H1 (cell line): ENCODE measurements around the gene DBH. TPM values are rescaled to one million over a fixed set of nuclear protein-coding genes. Genes with fewer than 3 reads are reported as not detected.

Source experiments
- CTCF ChIA-PET: fragments of 300-600 bp; sonication (Branson Sonifier 250); formaldehyde crosslinking; loops from one replicate; lab custom pipeline; 2021; ENCODE audit not compliant: partially characterized antibody; lab: Charles Lee
- POLR2A ChIA-PET: fragments of 300-600 bp; sonication (Branson Sonifier 250); formaldehyde crosslinking; loops from one replicate; lab custom pipeline; 2021; ENCODE audit warnings: inconsistent platforms; ENCODE audit not compliant: partially characterized antibody; lab: Charles Lee
- DNase-seq, 2 experiments: peaks; one replicate each; pipeline versions ENCODE4 v3.0.0 to v3.0.0-alpha.2; 2010 to 2022; ENCODE audit warnings: low spot score in 2 of 2, low read depth in 1 of 2, mixed read lengths in 1 of 2
- FAIRE-seq: peaks from 2 replicates; lab custom pipeline; 2011; peaks lifted over from hg19 to GRCh38; lab: Jason Lieb, UNC
- H2AFZ ChIP-seq: 2 replicates; pipeline ENCODE4 v1.8.1; 2012; ENCODE audit warnings: low read length, inconsistent platforms
- H2AK5ac ChIP-seq: 2 replicates; pipeline ENCODE4 v1.6.1; 2013; ENCODE audit warnings: low read depth, low read length
- H2BK120ac ChIP-seq: replicated peaks from 2 replicates; pipeline ENCODE3; 2013; ENCODE audit warnings: low read depth, low read length, inconsistent platforms
- H2BK12ac ChIP-seq: 2 replicates; pipeline ENCODE4 v1.6.1; 2013; ENCODE audit warnings: low read depth, low read length
- H2BK15ac ChIP-seq: 2 replicates; pipeline ENCODE4 v1.6.1; 2013; ENCODE audit warnings: low read length
- H2BK20ac ChIP-seq: 2 replicates; pipeline ENCODE4 v1.6.1; 2013; ENCODE audit warnings: low read length
- H2BK5ac ChIP-seq: 2 replicates; pipeline ENCODE4 v1.6.1; 2013; ENCODE audit warnings: low read depth, low read length
- H3K14ac ChIP-seq: 2 replicates; pipeline ENCODE4 v1.6.1; 2013; ENCODE audit warnings: inconsistent platforms; ENCODE audit not compliant: insufficient read length
- H3K18ac ChIP-seq: 2 replicates; pipeline ENCODE4 v1.6.1; 2013; ENCODE audit warnings: low read length; ENCODE audit errors: extremely low read depth
- H3K23ac ChIP-seq: 2 replicates; pipeline ENCODE4 v1.6.1; 2013; ENCODE audit warnings: inconsistent platforms; ENCODE audit not compliant: insufficient read length
- H3K23me2 ChIP-seq: 2 replicates; pipeline ENCODE4 v1.6.1; 2013; ENCODE audit warnings: low read depth, low read length
- H3K27ac ChIP-seq: 2 replicates; pipeline ENCODE4 v1.6.1; 2011; ENCODE audit warnings: low read depth, low read length, inconsistent platforms
- H3K27me3 ChIP-seq, 4 experiments: replicated peaks in 1 of 4; 1 replicate in 1 of 4; 2 replicates in 3 of 4; pipeline versions ENCODE4 v1.6.1 to v1.8.1; 2011 to 2013; ENCODE audit warnings: low read length in 3 of 4, mild to moderate bottlenecking in 3 of 4, inconsistent platforms in 2 of 4, mixed read lengths in 2 of 4, moderate library complexity in 1 of 4; ENCODE audit not compliant: control insufficient read depth in 3 of 4, insufficient read depth in 3 of 4; ENCODE audit errors: extremely low read depth in 1 of 4
- H3K36me3 ChIP-seq, 4 experiments: 2 replicates each; pipeline versions ENCODE4 v1.6.1 to v1.8.1; 2011 to 2013; ENCODE audit warnings: mild to moderate bottlenecking in 4 of 4, low read length in 3 of 4, moderate library complexity in 2 of 4, control low read depth in 1 of 4, inconsistent platforms in 1 of 4; ENCODE audit not compliant: insufficient read depth in 4 of 4, control insufficient read depth in 2 of 4
- H3K4ac ChIP-seq: replicated peaks from 2 replicates; pipeline ENCODE3; 2013; ENCODE audit warnings: low read length, low read depth, mixed read lengths, inconsistent platforms; ENCODE audit not compliant: insufficient read length
- H3K4me1 ChIP-seq, 4 experiments: replicated peaks in 1 of 4; 1 replicate in 1 of 4; 2 replicates in 3 of 4; pipeline versions ENCODE4 v1.6.1 to v1.8.1; 2011 to 2013; ENCODE audit warnings: low read length in 3 of 4, inconsistent platforms in 2 of 4, mixed read lengths in 1 of 4; ENCODE audit not compliant: insufficient read depth in 4 of 4, control insufficient read depth in 3 of 4
- H3K4me2 ChIP-seq, 2 experiments: 2 replicates each; pipeline versions ENCODE4 v1.6.1 to v1.8.1; 2011 to 2013; ENCODE audit warnings: low read depth in 2 of 2, low read length in 2 of 2, control low read depth in 1 of 2, inconsistent platforms in 1 of 2, mild to moderate bottlenecking in 1 of 2; ENCODE audit not compliant: insufficient read depth in 1 of 2
- H3K4me3 ChIP-seq, 4 experiments: fragments of 200-600, 300-600 bp in 1 of 4; sonication (generic), shearing (Covaris generic), sonication (Bioruptor Twin) in 1 of 4; 2 replicates each; pipeline versions ENCODE4 v1.5.1 to v1.8.1; 2011 to 2016; ENCODE audit warnings: low read length in 4 of 4, low read depth in 3 of 4, control low read depth in 2 of 4, inconsistent platforms in 2 of 4, mild to moderate bottlenecking in 2 of 4, mixed read lengths in 1 of 4, moderate library complexity in 1 of 4; ENCODE audit not compliant: insufficient read depth in 2 of 4; ENCODE audit errors: extremely low read depth in 1 of 4
- H3K56ac ChIP-seq: replicated peaks from 2 replicates; pipeline ENCODE3; 2013; ENCODE audit warnings: low read depth, mild to moderate bottlenecking, mixed read lengths, low read length, inconsistent platforms; ENCODE audit not compliant: insufficient read length
- H3K79me1 ChIP-seq: 2 replicates; pipeline ENCODE4 v1.6.1; 2013; ENCODE audit warnings: low read depth, low read length, control low read depth
- H3K79me2 ChIP-seq, 2 experiments: 2 replicates each; pipeline versions ENCODE4 v1.6.1 to v1.8.1; 2012 to 2013; ENCODE audit warnings: low read length in 2 of 2, mild to moderate bottlenecking in 2 of 2, inconsistent platforms in 1 of 2; ENCODE audit not compliant: insufficient read depth in 2 of 2, control insufficient read depth in 1 of 2
- H3K9ac ChIP-seq, 4 experiments: replicated peaks in 1 of 4; 1 replicate in 1 of 4; 2 replicates in 3 of 4; pipeline versions ENCODE4 v1.6.1 to v1.8.1; 2011 to 2013; ENCODE audit warnings: low read depth in 3 of 4, low read length in 3 of 4, control low read depth in 2 of 4, mild to moderate bottlenecking in 2 of 4, moderate library complexity in 2 of 4, inconsistent platforms in 1 of 4; ENCODE audit errors: extremely low read depth in 1 of 4
- H3K9me3 ChIP-seq, 2 experiments: 2 replicates each; pipeline versions ENCODE4 v1.6.1 to v1.8.1; 2012 to 2013; ENCODE audit warnings: mild to moderate bottlenecking in 2 of 2, moderate library complexity in 2 of 2, control low read depth in 1 of 2, inconsistent platforms in 1 of 2, low read depth in 1 of 2, low read length in 1 of 2, mixed read lengths in 1 of 2; ENCODE audit not compliant: insufficient read depth in 2 of 2
- H4K20me1 ChIP-seq, 2 experiments: replicated peaks in 1 of 2; 2 replicates each; pipeline versions ENCODE3 to v1.8.1; 2011 to 2013; ENCODE audit warnings: inconsistent platforms in 2 of 2, low read length in 2 of 2, mild to moderate bottlenecking in 1 of 2; ENCODE audit not compliant: insufficient read depth in 2 of 2, control insufficient read depth in 1 of 2
- H4K5ac ChIP-seq: 2 replicates; pipeline ENCODE4 v1.6.1; 2013; ENCODE audit warnings: low read length, low read depth, mixed read lengths, inconsistent platforms; ENCODE audit not compliant: insufficient read length
- H4K8ac ChIP-seq: 2 replicates; pipeline ENCODE4 v1.8.0; 2013; ENCODE audit warnings: mild to moderate bottlenecking, moderate library complexity, low read length, inconsistent platforms; ENCODE audit not compliant: insufficient read depth; ENCODE audit errors: extremely low read depth
- H4K91ac ChIP-seq: replicated peaks from 2 replicates; pipeline ENCODE3; 2013; ENCODE audit warnings: low read length, mixed read lengths, inconsistent platforms; ENCODE audit not compliant: insufficient read length
- BACH1 ChIP-seq: IDR thresholded peaks from 2 replicates; pipeline ENCODE4 v1.6.1; 2012; ENCODE audit warnings: low read length, improper control_type of control experiment
- BRCA1 ChIP-seq: IDR thresholded peaks from 2 replicates; pipeline ENCODE4 v1.6.1; 2012; ENCODE audit warnings: low read depth, low read length, improper control_type of control experiment
- CHD1 ChIP-seq: IDR thresholded peaks from 2 replicates; pipeline ENCODE4 v1.6.1; 2012; ENCODE audit warnings: low read depth, low read length, improper control_type of control experiment
- HDAC6 ChIP-seq: IDR thresholded peaks from one replicate; pipeline ENCODE4 v1.7.1; 2012; ENCODE audit warnings: low read depth, mild to moderate bottlenecking, inconsistent platforms, low read length, moderate library complexity
- JUN ChIP-seq: IDR thresholded peaks from 2 replicates; pipeline ENCODE4 v1.6.1; 2011; ENCODE audit warnings: low read depth, mild to moderate bottlenecking, improper control_type of control experiment, low read length
- JUND ChIP-seq: IDR thresholded peaks from 2 replicates; pipeline ENCODE4 v1.6.1; 2011; ENCODE audit warnings: mild to moderate bottlenecking, improper control_type of control experiment, low read length
- KDM1A ChIP-seq: fragments of 200-600, 300-600 bp; sonication (generic); IDR thresholded peaks from 2 replicates; pipeline ENCODE4 v1.7.1; 2016; ENCODE audit warnings: mild to moderate bottlenecking, low read length, borderline replicate concordance
- MAFK ChIP-seq: IDR thresholded peaks from 2 replicates; pipeline ENCODE4 v1.6.1; 2012; ENCODE audit warnings: low read depth, mild to moderate bottlenecking, improper control_type of control experiment, low read length
- POLR2A ChIP-seq, 2 experiments: IDR thresholded peaks; 1 replicate in 1 of 2; 2 replicates in 1 of 2; pipeline ENCODE4 v1.6.1; 2011; ENCODE audit warnings: low read depth in 2 of 2, low read length in 2 of 2, mild to moderate bottlenecking in 2 of 2; ENCODE audit errors: control extremely low read depth in 1 of 2
- RAD21 ChIP-seq, 2 experiments: IDR thresholded peaks in 1 of 2; conservative IDR thresholded peaks in 1 of 2; 2 replicates each; pipeline ENCODE4 v1.6.1; 2011; ENCODE audit warnings: low read depth in 2 of 2, low read length in 2 of 2, improper control_type of control experiment in 1 of 2, inconsistent platforms in 1 of 2, mild to moderate bottlenecking in 1 of 2, moderate library complexity in 1 of 2
- RNF2 ChIP-seq: fragments of 200-900, 300-1000 bp; sonication (generic); IDR thresholded peaks from 2 replicates; pipeline ENCODE4 v1.7.1; 2016; ENCODE audit warnings: borderline replicate concordance, low read depth, mild to moderate bottlenecking, antibody characterized with exemption, low read length; ENCODE audit not compliant: poor library complexity, severe bottlenecking; ENCODE audit errors: missing control alignments
- WGBS, 2 experiments: shearing (Covaris generic) in 1 of 2; methylation state at CpG; one replicate each; pipeline versions ENCODE4 v1.1.6 to v1.1.7; 2013 to 2015; ENCODE audit warnings: low lambda C conversion rate in 2 of 2, mixed read lengths in 2 of 2, inconsistent platforms in 1 of 2, low coverage in 1 of 2, missing lambda C conversion rate in 1 of 2; ENCODE audit not compliant: insufficient replicate concordance in 2 of 2, insufficient coverage in 1 of 2, insufficient read length in 1 of 2; ENCODE audit errors: extremely low coverage in 1 of 2, missing lambda C conversion rate in 1 of 2; 5-methylcytosine and 5-hydroxymethylcytosine counted together
- polyA plus RNA-seq, 7 experiments: library from polyadenylated mRNA; depleted of rRNA in 3 of 7; stranded (reverse) in 5 of 7; unstranded in 2 of 7; fragments of >200 nt in 5 of 7; fragments of 200-250 nt in 2 of 7; gene quantifications; 1 replicate in 5 of 7; 2 replicates in 1 of 7; 4 replicates in 1 of 7; pipeline versions ENCODE4 v1.2.1 to v1.2.3, GENCODE V29; 2011 to 2013; ENCODE audit warnings: missing spikeins in 2 of 7, mixed read lengths in 2 of 7
- total RNA-seq: library from RNA; stranded (reverse); fragmentation: NEBNext Ultra II Directional; extraction: Animal tissue kit (Norgen Biotek cat#: 25700); gene quantifications from 2 replicates; pipeline ENCODE4 v1.2.1, GENCODE V29; 2021

The DBH gene
- total and polyA plus RNA-seq, 2 of the 8 experiments (the other 6 are each of a cell fraction or from before 2014, with no cell fraction given), result 0.18 TPM; not detected in 1

GRCh38 chr9:133619791-133620190, 16.4 kb upstream of the DBH start:
- no peak overlapping the region for H3K4me2 ChIP-seq
- no peaks in the 10 kb centered on the region for H3K36me3 ChIP-seq
- no peak overlapping the region for H4K8ac ChIP-seq
- POLR2A ChIA-PET, result interaction anchor here (1.1 kb wide), 1 partner anchor 54 kb away, joined by 3 read pairs; no protein-coding TSS in a partner anchor
- WGBS, 2 experiments, result 84% methylated on average over 8 of the region's 8 CpGs; no CpG with 5 or more reads in 1 of the 2 experiments
- H3K23me2 ChIP-seq, result no peaks in the 10 kb centered on the region
- H3K79me2 ChIP-seq, result no peaks in the 10 kb centered on the region
- no peak overlapping the region for H2AK5ac ChIP-seq
- no peak overlapping the region for H3K4me3 ChIP-seq
- no peak overlapping the region for H4K5ac ChIP-seq
- H3K18ac ChIP-seq, result no peak overlapping the region
- TF ChIP-seq KDM1A (no peak), HDAC6 (no peak), POLR2A (IDR thresholded peaks at IDR 0.05; ENCODE audit: control extremely low read depth in 1 of 2, low read depth in 2 of 2, low read length in 2 of 2) (no peak), JUN (no peak), MAFK (no peak), BRCA1 (no peak), BACH1 (no peak), CHD1 (no peak), RAD21 (IDR thresholded peaks at IDR 0.05 in 1 of 2, conservative IDR thresholded peaks at IDR 0.05 in 1 of 2; ENCODE audit: low read depth in 2 of 2, low read length in 2 of 2) (no peak), JUND (no peak), RNF2 (no peak)
- TF ChIP-seq, all 59 proteins: peak for 0
- Histone ChIP-seq H3K4me1 (no peaks in the 10 kb centered on the region), H3K14ac (no peak overlapping the region), H2BK20ac (no peak overlapping the region), H2BK12ac (no peak overlapping the region), H3K27me3 (peaks cover 0 to 5% (median 0%) of the 10 kb centered on the region in 4 experiments; a peak in 3 of 7 replicates), H4K91ac (no peak overlapping the region), H3K4ac (no peak overlapping the region), H2AFZ (no peak overlapping the region), H3K23ac (no peak overlapping the region), H2BK15ac (no peak overlapping the region), H3K9ac (no peak overlapping the region), H3K27ac (no peak overlapping the region), H2BK120ac (no peak overlapping the region), H4K20me1 (no peaks in the 10 kb centered on the region), H3K56ac (no peak overlapping the region), H3K79me1 (no peaks in the 10 kb centered on the region), H3K9me3 (no peaks in the 10 kb centered on the region), H2BK5ac (no peak overlapping the region)
- FAIRE-seq (no peak), DNase-seq (no peak)
- CTCF ChIA-PET, result interaction anchor here (0.8 kb wide), 1 partner anchor 12 kb away, joined by 3 read pairs; no protein-coding TSS in a partner anchor
